DMS153 treated with DMSO at 0.1 percent for 48 hours (cell line): Measurements from ENCODE around the gene PHACTR1.
"Not testable (repeated sequence)": the region's sequence is repeated elsewhere in the genome, so short reads cannot be mapped to it uniquely, and the experiment has no call there.

Experiments used
- DNase-seq: peaks from one replicate; lab custom pipeline; 2025; ENCODE audit not compliant: unreplicated experiment; lab: John Stamatoyannopoulos, UW

The PHACTR1 gene

GRCh38 chr6:13300643-13301590 is 584.4 kb downstream of the PHACTR1 start:
- no peak for DNase-seq

DNA sequence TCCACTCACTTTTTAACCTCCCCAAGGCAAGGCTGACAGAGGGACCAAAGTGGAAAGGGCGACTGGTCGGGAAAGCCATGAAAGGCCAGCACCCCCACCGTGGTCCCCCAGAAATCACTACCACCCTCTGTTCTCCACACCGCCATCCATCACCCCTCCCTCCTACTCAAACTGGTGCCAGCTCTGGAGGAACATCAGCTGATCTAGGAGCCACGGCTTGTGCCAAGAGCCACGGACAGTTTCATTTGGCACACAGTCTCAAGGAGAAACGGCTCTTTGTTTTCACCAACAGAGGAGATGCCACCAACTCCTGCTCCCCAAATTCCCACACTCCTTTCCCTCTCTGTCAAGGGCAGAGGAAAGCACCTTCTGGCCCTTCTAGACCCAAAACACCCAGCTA is 585.7 kb downstream of the PHACTR1 start:
- DNase-seq = no peak

GRCh38 chr6:13302751-13303667 is 586.4 kb downstream of the PHACTR1 start:
- no peak for DNase-seq

DNA sequence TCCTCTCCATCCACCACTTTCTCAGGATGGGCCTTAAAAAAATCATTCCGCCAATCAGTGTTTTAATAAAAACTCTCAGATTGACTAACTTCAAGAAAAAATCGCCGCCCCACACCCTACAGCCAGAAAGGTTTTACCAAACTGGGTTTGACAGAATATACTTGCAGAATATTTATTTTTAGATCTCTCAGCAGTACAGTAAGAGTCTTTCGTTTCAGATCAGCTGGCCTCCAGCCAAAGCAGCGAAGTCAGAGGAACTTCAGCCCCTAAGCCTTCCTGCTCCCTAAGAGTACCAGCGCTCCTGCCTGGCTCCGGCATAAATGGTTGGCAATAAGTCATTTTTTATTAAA is 587.1 kb downstream of the PHACTR1 start:
- DNase-seq = no peak

GRCh38 chr6:13304101-13304500 is 587.5 kb downstream of the PHACTR1 start:
- DNase-seq = no peak

DNA sequence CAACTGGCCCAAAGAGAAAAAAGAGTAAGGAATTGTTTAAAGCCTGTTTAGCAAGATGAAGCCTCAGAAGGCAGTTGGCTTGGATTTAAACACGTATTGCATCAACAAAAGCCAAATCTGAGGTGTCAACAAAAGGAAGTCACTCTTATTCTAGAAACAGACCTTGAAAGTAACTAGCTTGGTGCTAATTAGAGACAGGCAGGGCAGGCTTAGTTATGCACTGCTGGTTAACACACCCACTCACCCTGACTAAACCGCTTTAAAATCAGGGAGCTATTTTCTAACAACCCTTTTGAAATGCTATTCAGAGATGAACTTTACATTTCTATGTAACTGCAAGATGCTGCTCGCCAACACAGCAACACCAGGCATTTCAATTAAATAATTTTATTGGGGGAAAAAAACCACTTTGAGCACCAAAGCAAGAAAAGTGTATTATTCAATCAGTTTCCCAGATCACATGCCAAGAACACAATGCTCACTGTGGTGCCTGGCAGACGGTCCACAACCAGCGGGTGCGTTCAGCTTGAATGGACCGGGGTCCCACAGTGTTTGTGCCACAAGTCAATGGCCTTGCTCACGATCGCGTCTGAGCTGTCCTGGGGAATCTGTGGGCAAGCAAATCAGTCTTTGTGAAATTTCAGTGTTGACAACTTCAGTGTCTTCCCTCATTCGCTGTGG is 588.2 kb downstream of the PHACTR1 start:
- no peak for DNase-seq

GRCh38 chr6:13305288-13305687 is 588.7 kb downstream of the PHACTR1 start:
- no peak for DNase-seq

DNA sequence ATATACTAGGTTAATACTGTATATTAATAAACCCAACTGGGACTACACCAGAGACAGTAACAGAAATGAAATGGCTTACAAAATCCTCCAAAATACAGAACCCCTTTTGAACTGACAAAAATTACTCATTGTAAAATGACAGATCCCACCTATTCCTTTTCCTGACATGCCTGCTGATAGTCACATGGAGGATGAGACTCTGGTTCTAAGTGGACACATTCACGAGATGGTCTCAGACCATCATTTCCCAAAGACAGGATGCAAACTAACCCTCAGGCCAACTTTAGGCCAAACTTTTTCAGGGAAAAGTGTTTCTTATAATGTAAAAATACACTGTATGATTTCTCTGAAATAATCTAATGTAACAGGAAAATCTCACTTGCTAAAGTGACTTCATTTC is 589.2 kb downstream of the PHACTR1 start:
- no peak for DNase-seq

- DNase-seq = no peak
These were observed 591.0 kb downstream of the PHACTR1 start for GRCh38 chr6:13307508-13307995.

DNA sequence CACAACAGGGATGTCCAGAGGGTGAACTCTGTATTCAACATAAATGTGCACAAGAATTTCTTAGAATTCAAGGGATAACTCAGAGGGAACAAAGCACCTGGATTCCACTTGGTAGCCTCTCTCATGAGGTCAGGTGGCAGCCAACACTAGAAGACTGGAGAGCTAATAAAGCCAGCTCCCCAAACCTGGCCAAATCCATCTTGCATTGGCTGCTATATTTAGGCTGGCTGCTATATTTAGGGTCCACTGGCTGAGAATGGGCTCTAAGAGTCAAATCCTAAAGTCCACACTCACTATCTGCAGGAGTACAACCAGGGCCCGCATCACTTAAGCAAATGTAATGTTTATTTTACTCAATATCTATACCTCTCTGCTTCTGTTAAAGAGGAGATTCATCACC is 591.8 kb downstream of the PHACTR1 start:
- no peak for DNase-seq

- DNase-seq = no peak
These were observed 594.6 kb downstream of the PHACTR1 start for GRCh38 chr6:13311155-13311554.

DNA sequence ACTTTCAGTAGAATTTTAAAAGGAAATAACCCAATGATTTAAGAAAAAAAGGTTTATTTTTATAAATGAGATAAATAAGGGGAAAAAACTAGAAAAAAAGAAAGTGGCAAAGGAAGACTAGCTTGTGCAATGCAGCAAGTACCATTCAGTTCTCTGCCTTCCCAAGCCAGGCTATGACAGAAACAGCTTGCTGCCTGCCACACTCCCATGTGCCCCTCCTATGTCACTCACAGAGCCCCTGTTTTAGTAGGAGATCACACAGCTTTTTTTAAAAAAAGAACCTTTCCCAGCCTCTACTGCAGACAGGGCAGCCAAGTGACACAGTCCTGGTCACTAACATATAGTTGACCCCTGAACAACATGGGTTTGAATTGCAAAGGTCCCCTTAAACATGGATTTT is 598.2 kb downstream of the PHACTR1 start:
- no peak for DNase-seq

GRCh38 chr6:13315896-13316295 is 599.3 kb downstream of the PHACTR1 start:
- DNase-seq = no peak

DNA sequence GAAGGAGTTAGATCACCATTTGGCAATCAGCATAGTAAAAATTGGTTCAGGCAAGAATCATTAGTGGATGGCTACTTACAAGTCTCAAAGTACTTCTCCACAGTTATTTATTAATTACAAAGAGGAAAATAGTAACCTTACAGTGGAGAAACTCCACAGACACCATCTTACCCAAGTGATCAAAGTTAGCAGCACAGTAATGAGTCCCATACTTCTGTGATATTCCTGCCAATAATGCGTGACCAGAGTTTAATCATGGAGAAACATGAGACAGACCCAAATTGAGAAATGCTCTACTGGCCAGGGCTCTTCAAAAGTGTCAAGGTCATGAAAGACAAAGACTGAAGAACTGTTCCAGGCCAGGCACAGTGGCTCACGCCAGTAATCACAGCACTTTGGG is 602.3 kb downstream of the PHACTR1 start:
- no peak for DNase-seq

- no peak for DNase-seq
These were observed 603.5 kb downstream of the PHACTR1 start for GRCh38 chr6:13319891-13320564.

GRCh38 chr6:13326031-13326586 is 609.5 kb downstream of the PHACTR1 start:
- not testable (repeated sequence) for DNase-seq

DNA sequence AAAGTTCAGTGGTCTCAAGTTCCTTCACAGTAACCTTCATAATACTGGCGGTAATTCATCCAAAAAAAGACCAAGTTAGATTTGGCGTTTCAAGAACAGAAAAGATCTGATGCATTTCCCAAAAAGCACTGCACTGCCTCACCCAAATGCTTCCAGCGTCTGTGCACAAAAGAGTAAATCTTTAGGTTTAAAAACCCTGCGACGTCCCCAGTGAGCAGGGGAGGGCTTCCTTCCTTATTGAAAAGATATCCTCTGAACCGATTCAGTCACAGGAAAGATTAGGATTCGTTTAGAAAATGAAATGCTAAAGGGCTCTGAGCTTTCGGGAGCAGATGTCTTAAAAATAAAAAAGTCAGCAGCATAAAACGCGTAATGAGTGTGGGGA is 611.1 kb downstream of the PHACTR1 start:
- no peak for DNase-seq

DNA sequence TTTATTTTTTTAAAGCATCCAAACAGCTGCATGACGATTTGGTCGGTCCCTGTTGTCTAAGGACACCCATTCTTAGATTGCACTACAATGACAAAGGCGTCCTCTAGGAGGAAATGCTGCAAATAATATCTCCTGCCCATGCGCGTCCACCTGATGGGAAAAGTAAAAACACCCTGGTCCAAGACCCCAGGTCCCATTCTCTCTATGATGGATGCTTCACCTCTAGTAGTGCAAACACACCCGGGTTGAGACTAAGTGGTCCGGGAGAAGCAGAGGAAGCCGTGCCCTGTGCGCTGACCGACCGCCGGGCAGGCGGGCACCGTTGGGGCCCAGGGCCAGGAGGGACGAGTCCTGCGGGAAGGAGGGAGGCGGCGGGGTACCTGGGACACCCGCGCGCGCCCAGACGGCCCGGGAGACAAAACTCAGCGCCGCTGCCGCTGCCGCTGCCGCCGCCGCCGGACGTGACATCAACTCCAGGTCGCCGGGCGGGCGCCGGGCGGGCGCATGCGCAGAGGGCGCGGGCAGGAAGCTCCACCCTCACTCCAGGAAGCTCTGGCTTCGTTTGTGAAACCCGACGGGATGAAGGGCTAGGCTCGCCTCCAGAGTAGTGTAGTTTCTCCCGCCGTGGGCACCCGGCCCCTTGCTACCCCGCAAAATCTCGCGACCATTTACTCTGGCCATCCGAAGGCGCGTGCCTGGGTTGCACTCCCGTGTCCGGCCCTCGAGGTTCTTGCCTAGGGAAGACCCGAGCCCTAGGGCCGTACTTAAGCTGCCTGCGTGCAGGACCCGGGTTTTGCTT is 611.7 kb downstream of the PHACTR1 start, which contains the start of gene TBC1D7:
TBC1D7 (minus strand) TSS at position 462 of the 799 bp plus-strand sequence. CDS start 1,639 bp downstream, outside the sequence.
- DNase-seq = peak; percentile 52

DNA sequence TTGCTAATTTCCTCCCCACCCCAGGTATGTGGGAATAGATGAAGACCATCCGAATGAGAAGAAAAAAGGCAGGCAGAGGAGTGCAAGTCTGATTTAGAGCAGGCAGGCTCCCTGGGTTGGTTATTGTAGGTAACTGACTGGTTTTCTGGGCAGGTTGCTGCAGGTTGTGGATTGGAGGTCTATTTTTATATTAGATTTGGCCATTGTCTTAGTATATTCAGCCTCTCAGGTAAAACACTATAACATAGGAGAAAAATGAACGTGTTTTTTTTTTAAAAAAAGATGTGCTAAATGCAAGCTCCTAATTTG is 612.3 kb downstream of the PHACTR1 start:
- no peak for DNase-seq
